C1 segment of cervical spinal cord (tissue), 14 donors: ENCODE data around the gene LUC7L3.
"Not testable (repeated sequence)": the region's sequence is repeated elsewhere in the genome, so short reads cannot be mapped to it uniquely, and the experiment has no call there.

ENCODE experiments used
- DNase-seq, 14 donors: peaks; one replicate each; lab custom pipeline; 2025; lab: John Stamatoyannopoulos, UW

The LUC7L3 gene, protein sequence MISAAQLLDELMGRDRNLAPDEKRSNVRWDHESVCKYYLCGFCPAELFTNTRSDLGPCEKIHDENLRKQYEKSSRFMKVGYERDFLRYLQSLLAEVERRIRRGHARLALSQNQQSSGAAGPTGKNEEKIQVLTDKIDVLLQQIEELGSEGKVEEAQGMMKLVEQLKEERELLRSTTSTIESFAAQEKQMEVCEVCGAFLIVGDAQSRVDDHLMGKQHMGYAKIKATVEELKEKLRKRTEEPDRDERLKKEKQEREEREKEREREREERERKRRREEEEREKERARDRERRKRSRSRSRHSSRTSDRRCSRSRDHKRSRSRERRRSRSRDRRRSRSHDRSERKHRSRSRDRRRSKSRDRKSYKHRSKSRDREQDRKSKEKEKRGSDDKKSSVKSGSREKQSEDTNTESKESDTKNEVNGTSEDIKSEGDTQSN

DNA sequence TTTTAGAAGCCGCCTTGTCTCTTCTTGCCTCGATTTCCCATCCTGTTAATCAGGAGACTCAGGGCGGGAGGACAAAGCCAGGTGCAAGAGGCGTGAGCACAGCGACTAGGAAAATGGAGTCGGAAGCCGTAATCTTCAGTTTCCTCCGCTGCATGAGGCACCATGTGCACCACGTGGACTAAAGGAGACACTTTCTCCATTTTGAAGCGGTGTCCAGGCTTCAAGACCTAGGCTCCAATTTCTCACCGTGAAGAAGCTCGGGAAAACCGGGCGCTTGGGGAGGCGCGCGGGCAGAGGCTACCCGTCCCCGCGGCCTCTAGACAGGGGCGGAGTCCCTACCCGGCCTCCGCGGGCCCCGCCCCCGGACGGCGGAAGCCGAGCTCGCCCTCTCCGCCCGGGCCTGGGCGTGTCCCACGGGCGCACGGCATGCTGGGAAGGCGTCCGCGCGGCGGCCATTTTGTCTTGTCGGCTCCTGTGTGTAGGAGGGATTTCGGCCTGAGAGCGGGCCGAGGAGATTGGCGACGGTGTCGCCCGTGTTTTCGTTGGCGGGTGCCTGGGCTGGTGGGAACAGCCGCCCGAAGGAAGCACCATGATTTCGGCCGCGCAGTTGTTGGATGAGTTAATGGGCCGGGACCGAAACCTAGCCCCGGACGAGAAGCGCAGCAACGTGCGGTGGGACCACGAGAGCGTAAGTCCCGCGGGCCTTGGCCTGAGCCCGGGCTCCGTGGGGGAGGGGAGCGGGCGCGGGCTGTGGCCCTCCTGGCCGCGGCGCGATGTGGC is at the start of gene LUC7L3:
LUC7L3 (plus strand) TSS at position 460 of the 780 bp plus-strand sequence; CDS start at position 590, 130 bp downstream.
- peak; percentile 64 to 96 (median 90) for DNase-seq

DNA sequence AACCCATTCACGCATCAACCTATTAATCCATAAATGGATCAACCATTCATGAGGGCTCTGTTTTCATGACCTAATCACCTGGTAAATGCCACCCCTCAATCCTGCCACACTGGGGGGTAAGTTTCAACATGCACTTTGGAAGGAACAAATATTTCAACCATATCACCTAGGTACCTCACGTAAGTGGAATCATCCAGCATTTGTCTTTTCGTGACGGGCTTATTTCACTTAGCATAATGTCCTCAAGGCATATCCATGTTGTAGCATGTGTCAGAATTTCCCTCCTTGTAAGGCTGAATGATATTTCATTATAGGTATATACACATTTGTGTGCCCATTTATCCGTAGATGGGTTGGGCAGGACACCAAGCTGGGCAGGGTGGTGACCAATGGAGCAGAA is 47.3 kb upstream of the LUC7L3 start:
- no peak for DNase-seq

DNA sequence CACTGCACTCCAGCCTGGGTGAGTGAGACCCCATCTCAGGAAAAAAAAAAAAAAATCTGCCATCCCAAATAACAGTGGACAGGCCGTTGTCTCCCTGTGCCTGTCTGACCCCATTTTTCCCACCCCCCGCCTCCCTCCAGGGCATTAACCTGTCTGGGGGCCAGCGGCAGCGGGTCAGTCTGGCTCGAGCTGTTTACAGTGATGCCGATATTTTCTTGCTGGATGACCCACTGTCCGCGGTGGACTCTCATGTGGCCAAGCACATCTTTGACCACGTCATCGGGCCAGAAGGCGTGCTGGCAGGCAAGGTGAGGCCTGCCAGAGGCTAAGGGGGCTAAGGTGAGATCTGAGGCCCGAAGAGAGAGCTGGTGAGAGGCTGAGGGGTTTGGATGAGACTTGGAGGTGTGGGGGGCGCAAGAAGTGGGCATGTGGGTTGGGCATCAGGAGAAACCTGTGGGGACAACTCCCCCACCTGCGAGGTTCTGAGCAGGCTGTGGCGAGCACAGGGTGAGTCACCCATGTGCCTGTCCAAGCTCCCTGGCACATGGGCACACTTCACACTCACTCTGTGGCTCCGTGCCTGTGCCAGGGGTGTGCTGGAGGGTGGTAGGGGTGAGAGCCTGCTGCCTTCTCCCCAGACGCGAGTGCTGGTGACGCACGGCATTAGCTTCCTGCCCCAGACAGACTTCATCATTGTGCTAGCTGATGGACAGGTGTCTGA is 46.4 kb upstream of the LUC7L3 start:
- peak in 1 of 14 donors; percentile 36 for DNase-seq

DNA sequence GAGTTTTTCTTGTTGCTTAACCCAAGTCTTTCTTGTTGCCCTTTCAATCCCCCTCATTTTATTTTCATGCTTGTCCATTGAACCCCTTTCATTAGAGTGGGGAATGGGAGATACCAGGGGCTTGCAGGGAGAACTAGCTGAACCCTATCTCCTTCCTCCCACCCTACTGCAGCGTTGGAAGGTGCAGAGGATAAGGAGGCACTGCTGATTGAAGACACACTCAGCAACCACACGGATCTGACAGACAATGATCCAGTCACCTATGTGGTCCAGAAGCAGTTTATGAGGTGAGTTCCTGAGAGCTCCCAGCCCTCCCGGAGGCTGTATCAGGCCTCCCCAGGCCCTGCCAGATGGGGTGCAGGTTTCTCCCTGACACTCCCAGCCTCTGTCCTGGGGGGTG is 44.2 kb upstream of the LUC7L3 start:
- DNase-seq: no peak

DNA sequence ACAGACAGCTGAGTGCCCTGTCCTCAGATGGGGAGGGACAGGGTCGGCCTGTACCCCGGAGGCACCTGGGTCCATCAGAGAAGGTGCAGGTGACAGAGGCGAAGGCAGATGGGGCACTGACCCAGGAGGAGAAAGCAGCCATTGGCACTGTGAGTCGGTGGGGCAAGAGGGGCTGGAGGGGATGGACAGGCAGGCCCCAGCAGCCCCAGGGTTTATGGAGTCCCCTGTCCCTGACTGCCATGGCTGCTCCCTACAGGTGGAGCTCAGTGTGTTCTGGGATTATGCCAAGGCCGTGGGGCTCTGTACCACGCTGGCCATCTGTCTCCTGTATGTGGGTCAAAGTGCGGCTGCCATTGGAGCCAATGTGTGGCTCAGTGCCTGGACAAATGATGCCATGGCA is 43.8 kb upstream of the LUC7L3 start:
- DNase-seq: peak in 1 of 14 donors; percentile 96

DNA sequence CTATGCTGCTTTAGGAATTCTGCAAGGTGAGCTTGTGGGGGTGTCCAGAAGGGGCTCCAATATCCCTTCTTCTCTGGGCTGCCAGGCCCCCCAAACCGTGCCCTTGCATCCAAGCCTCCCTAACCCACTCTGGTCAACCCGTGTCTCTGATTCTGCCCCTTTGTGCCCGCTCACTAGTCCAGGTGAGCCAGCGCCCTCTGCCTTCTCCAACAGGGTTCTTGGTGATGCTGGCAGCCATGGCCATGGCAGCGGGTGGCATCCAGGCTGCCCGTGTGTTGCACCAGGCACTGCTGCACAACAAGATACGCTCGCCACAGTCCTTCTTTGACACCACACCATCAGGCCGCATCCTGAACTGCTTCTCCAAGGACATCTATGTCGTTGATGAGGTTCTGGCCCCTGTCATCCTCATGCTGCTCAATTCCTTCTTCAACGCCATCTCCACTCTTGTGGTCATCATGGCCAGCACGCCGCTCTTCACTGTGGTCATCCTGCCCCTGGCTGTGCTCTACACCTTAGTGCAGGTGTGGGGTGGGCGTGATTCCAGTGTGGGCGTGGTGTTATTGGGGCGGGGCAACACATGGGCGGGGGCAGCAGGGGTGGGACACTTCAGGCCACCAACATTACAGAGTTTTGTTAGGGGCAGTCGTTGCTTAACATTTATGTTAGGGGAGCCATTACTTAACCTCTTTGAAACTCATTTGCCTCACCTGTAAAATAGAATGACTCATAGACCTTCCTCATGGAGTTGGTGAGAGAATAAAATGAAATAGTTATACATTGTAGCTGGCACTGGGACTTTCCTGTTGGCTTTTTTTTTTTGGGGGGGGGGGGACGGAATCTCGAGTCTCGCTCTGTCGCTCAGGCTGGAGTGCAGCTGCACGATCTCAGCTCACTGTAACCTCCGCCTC is 43.1 kb upstream of the LUC7L3 start:
- no peak for DNase-seq

DNA sequence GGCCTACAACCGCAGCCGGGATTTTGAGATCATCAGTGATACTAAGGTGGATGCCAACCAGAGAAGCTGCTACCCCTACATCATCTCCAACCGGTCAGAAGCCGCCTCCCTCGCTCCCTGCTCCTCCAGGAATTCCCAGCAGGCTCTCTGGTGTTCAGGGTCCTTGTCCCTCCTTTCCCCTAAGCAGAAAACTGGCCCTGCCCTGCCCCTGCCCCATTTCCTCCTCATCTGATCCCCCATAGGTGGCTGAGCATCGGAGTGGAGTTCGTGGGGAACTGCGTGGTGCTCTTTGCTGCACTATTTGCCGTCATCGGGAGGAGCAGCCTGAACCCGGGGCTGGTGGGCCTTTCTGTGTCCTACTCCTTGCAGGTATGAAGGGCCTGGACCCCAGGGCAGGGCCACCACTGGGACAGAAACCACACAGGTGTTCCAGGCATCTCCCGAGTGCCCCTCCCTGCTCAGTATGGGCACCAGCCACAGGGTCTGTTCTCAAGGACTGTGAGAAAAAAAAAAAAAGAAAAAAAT is 41.5 kb upstream of the LUC7L3 start:
- no peak for DNase-seq

DNA sequence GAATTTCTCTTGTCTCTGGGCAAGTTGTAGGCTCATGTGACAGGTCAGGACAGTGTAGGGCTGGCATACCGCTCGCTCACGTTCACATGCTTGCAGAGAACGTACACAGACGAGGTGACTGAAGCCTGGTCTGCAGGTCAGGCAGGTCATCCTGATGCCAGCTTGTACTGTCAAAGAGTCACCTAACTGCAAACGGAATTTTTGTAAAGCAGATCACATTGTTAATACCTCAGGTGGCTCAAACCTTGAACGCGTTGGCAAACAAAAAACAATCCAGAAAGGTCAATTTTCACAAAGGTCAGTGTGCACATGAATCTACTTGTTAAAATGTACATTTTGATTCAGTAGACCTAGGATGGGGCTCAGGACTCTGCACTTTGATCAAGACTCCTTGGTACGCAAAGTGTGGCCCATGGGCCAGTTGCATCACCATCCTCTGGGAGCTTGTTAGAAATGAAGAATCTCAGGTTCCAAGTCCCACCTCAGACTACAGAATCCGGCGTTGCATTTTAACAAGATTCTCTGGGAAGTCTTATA is 40.3 kb upstream of the LUC7L3 start:
- DNase-seq: no peak

DNA sequence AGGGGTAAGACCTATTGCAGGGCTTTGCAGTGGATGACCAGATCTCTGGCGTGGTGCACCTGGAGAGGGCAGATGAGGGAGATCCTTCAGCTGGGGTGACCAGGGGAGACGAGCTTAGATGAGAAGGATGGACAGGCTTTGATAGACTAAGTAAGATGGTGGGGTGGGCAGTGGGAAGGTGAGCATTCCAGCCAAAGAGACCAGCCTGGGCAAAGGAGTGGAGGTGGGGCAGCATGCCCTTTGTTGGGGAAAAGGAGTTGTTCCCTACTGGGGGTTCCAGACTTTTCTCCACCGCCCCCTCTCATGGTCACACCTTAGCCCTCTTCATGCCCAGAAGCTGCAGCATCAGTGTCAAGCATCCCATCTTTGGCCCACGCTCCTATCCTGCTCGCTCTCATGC is 39.3 kb upstream of the LUC7L3 start:
- no peak for DNase-seq

DNA sequence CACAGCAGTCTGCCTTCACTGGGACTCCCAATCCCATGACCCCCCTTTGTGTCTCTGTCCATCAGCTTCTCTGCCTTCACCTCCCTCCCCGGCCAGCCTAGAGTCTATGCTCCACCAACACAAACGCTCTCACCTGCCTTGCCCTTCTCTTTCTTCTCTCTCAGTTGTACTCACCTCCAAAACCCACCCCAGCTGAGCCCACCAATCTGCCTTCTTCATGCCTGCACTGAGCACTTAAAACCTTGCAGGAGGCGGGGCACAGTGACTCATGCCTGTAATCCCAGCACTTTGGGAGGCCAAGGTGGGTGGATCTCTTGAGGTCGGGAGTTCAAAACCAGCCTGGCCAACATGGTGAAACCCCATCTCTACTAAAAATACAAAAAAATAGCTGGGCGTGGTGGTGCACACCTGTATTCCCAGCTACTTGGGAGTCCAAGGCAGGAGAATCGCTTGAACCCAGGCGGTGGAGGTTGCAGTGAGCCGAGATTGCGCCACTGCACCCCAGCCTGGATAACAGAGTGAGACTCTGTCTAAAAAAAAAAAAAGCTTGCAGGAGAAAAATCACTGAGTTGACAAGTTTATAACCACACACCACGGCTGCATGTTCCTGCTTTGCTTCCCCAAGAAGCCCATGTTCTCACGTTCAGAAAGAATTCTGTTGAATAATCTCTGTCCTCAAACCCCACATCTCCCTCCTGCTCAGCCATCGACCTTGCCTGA is 38.7 kb upstream of the LUC7L3 start:
- not testable (repeated sequence) for DNase-seq

DNA sequence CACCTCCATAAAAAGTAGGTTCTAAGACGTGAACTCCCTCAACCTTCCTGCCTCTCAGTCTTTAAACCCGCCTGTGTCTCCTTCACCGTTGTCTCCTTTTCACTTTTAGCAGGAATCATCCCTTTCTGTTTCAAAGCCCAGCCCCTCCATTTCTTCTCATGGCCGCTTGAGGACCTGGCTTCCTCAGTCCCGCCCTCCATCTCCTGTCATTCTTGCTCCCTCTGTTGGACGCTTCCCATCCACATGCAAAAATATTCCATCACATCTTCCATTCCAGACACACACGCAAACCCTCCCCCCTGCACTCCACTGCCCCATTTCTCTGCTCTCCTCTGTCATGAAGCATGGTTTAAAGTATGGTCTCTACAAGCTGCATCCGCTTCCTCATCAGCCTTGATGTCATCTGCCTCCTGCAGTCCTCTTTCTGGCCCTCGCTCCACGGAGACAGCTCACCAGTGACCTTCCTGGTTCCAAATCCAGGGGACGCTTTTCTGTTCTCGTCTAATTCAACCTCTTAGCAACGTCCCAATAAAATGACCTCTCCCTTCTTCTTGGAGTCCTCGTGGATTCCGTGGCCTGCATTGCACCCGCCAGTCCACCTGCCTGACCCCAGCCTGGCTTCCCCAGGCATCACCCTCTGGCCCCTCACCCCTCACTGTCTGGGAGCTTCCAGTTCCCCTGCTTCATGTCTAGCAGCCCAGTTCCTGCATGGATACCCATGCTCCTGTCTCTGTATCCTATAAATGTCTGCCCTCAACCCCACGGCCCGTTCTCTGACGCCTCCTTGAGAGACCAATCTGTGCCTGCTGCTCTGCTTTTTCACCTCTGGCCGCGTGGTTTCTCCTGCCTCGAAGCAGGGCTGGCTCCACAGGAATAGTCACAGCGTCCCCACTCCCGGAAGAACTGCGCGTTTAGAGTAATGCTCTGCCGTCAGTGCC is 37.9 kb upstream of the LUC7L3 start:
- DNase-seq: peak in 3 of 14 donors; percentile 16 to 30 (median 23)

DNA sequence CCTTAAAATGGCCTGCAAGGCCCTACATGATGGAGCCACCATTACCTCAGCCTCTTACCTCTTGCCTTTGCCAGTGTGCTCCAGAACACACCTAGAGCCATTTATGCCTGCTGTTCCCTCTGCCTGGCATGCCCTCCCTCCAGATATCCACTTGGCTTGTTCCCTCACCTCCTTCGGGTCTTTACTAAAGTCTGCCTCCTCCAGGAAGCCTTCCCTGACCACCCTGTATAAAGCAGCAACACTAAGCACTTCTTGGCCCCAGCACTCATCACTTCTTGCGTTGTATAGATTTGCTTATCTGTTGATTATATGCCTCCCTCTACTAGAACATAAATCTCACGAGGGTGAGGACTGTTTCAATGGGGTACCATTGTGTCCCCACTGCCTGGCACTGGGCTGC is 37.0 kb upstream of the LUC7L3 start:
- DNase-seq: no peak

DNA sequence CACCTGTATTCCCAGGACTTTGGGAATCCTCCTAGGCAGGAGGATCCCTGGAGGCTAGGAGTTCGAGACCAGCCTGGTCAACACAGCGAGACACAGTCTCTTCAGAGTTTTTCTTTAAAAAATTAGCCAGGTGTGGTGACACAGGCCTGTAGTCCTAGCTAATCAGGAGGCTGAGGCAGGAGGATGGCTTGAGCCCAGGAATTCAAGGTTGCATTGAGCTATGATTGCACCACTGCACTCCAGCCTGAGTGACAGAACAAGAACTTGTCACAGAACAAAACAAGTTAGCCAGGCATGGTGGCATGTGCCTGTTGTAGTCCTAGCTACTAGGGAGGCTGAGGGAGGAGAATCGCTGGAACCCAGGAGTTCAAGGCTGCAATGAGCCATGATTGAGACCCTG is 36.5 kb upstream of the LUC7L3 start:
- no peak for DNase-seq

DNA sequence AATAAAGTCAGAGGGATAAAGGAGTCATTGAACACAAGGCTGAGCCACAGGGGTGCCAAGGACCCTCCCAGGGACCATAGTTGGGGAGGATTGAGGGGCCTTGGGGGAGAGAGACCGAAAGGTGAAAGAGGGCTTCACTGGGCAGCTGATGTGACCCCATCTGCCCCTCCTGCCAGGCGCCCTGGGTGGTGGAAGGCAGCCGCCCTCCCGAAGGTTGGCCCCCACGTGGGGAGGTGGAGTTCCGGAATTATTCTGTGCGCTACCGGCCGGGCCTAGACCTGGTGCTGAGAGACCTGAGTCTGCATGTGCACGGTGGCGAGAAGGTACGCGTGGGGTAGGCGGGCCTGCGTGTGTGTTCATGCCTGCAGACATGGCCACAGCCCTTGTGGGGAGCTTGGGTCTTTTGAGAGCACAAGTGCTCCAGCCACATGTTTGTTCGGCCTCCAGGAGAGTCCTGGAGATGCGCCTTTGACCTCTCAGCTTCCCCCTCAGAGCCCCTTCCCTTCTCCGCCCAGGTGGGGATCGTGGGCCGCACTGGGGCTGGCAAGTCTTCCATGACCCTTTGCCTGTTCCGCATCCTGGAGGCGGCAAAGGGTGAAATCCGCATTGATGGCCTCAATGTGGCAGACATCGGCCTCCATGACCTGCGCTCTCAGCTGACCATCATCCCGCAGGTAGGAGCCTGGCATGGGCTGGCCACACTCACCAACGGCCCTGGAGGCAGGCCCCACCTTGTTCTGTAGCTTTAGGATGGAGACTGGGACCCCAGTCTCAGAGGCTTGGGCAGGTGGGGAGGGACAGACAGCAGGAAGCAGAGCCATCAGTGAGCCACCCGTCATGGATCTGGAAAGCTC is 35.7 kb upstream of the LUC7L3 start:
- no peak for DNase-seq

DNA sequence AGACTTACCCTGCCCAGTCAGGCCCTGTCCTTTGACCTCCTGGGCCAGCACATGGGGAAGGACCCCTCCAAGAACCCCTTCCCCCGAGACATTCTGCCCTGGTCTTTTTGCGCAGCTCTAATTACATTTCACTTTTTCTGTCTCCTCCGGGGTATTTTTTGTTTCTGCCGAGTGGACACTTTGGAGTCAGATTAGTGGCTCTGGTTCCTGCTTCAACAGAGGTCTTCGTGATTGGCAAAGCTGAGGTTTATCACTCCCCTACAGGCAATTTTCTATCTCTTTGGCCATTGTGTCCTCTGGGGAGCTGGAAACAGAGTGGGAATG is 35.2 kb upstream of the LUC7L3 start:
- no peak for DNase-seq

DNA sequence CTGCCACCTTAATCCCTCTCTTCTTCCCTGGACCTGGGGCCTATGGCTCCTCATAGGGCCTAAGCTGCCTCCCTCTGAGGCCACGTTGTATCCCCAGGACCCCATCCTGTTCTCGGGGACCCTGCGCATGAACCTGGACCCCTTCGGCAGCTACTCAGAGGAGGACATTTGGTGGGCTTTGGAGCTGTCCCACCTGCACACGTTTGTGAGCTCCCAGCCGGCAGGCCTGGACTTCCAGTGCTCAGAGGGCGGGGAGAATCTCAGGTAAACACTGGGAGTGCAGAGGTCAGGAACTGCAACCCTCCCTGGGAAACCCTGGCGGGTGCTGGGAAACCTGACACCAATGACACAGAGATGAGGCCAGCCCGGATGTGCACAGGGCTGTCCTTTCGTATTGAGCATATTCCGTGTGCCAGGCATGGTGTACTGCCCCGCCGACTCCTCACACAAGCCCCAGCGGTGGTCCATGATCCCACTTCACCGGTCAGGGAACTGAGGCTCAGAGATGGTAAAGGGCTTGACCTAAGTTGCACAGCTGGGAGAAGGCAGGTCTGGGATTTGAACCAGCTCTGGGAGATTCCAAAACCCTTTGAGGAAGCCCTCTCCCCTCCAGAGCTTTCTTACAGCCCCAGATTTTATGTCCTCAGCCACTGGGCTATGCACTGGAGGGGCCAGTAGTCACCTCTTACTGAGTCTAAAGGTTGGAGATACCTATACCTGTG is 34.6 kb upstream of the LUC7L3 start:
- DNase-seq: no peak

DNA sequence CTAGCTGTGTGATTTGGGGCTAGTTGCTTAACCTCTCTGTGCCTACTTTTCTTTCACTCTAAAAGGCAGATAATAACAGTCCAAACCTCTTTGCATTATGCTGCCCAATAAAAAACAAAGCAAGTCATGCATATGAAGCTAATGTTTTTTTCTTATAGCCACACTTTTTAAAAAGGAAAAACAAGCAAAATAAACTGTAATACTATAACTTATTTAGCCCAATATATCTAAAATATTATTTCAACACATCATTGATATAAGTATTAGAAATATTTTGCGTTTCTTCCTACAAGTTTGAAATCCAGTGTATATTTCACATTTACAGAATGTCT is 34.1 kb upstream of the LUC7L3 start:
- DNase-seq: no peak
